ENCODE data around the gene C4BPB. TPM values are rescaled to one million over a fixed set of nuclear protein-coding genes. Genes with fewer than 3 reads are reported as not detected.

The C4BPB gene
- total RNA-seq, 5 donors from 2014 or later (not counting 1 experiment from before 2014, with no cell fraction given) = 0.66 to 4.8 (median 1.0) TPM; not detected in 1

DNA sequence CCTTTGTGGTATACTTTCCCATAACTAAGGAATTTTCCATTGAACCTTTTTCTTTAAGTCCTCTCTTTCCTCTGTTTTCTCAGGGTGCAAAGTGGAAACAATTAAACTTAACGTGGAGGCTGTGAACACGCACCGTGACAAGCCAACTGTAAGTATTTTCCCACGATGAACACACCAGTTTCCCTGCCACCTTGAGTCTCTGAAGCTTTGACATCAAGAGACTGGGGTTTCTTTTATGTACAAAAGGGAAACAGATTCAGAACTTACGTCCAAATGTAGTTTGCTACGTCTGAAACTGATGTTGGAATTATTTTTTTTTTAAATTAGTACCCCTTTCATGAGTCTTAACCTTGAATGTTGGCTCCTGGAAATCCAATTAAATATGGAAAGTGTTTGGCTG, 17.2 kb upstream of the C4BPB start:
- no peaks in the 10 kb centered on the region for H3K9me3 ChIP-seq
- Mint-ChIP-seq H3K4me1 (peaks cover 30 to 38% (median 37%) of the 10 kb centered on the region in 3 donors), H3K27me3 (no peaks in the 10 kb centered on the region), H3K27ac (peak overlapping the region in 1 of 2 donors; percentile 83), H3K36me3 (peaks cover 9% of the 10 kb centered on the region), H3K9me3 (no peaks in the 10 kb centered on the region), H3K4me3 (peak overlapping the region in 1 of 3 donors; percentile 55)
- peak in 11 of 35 experiments; percentile 6 to 64 (median 26) for DNase-seq
- WGBS (ENCODE audit: insufficient coverage) = 20% methylated on average over 1 of the region's 6 CpGs
- H3K36me3 ChIP-seq (ENCODE audit: control insufficient read depth in 2 of 2, extremely low read depth in 1 of 2, insufficient read depth in 1 of 2, low read length in 1 of 2) = no peaks in the 10 kb centered on the region
- ChIA-PET CTCF (interaction anchor here (0.8 to 1.1 kb wide), 3 partner anchors 21 to 333 kb away, joined by 3 to 4 read pairs (median 3); no protein-coding TSS in a partner anchor), POLR2A (interaction anchor here in 1 of 2 donors (1.0 kb wide), 1 partner anchor 18 kb away, joined by 4 read pairs; the partner anchor contains the start of gene PFKFB2)
- ATAC-seq (replicated peaks in 1 of 4) = peak in 2 of 4 experiments; percentile 28 to 93
- H3K4me3 ChIP-seq (ENCODE audit: control insufficient read depth in 1 of 2, extremely low read depth in 1 of 2, low read length in 1 of 2) = no peak overlapping the region
- H3K4me1 ChIP-seq (ENCODE audit: control insufficient read depth in 1 of 2, extremely low read depth in 1 of 2, insufficient read depth in 2 of 2, low read length in 2 of 2) = peaks cover 24 to 28% of the 10 kb centered on the region in 2 experiments
- H3K27ac ChIP-seq (ENCODE audit: low read length) = no peak overlapping the region
- H3K27me3 ChIP-seq (replicated peaks in 1 of 2; ENCODE audit: control insufficient read depth in 2 of 2, extremely low read depth in 1 of 2, insufficient read depth in 2 of 2, low read length in 1 of 2) = no peaks in the 10 kb centered on the region

DNA sequence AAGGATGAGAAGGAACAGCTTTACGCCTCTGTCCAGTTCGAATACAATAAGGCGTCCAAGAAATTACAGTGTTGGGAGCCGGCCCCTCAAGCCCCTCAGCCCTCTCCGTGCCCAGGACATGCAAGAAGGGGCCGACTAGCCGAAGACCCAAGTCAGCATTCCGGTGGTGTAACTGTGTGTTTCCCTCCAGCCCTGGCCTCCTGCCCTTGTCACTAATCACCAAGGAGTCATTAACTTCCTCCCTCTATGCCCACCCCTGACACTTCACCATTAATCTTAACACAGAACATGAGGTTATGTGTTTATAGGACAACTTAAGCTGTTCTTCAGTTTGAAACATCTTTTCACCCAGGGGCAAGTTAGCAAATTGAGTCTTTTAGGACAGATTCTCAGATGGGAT, 16.4 kb upstream of the C4BPB start:
- Mint-ChIP-seq H3K4me3 (peak overlapping the region in 1 of 3 donors; percentile 55), H3K27me3 (no peaks in the 10 kb centered on the region), H3K4me1 (peaks cover 30 to 38% (median 37%) of the 10 kb centered on the region in 3 donors), H3K36me3 (peaks cover 9% of the 10 kb centered on the region), H3K27ac (no peak overlapping the region), H3K9me3 (no peaks in the 10 kb centered on the region)
- Histone ChIP-seq H3K4me3 (ENCODE audit: control insufficient read depth in 1 of 2, extremely low read depth in 1 of 2, low read length in 1 of 2) (no peak overlapping the region), H3K36me3 (ENCODE audit: control insufficient read depth in 2 of 2, extremely low read depth in 1 of 2, insufficient read depth in 1 of 2, low read length in 1 of 2) (no peaks in the 10 kb centered on the region), H3K27me3 (replicated peaks in 1 of 2; ENCODE audit: control insufficient read depth in 2 of 2, extremely low read depth in 1 of 2, insufficient read depth in 2 of 2, low read length in 1 of 2) (no peaks in the 10 kb centered on the region), H3K4me1 (ENCODE audit: control insufficient read depth in 1 of 2, extremely low read depth in 1 of 2, insufficient read depth in 2 of 2, low read length in 2 of 2) (peaks cover 24 to 28% of the 10 kb centered on the region in 2 experiments), H3K27ac (ENCODE audit: low read length) (no peak overlapping the region), H3K9me3 (no peaks in the 10 kb centered on the region)
- no peak for DNase-seq
- ATAC-seq (replicated peaks in 1 of 4) = no peak
- CTCF ChIA-PET = interaction anchor here in 1 of 2 donors (1.0 to 1.1 kb wide), 2 partner anchors 22 to 333 kb away, joined by 3 read pairs; no protein-coding TSS in a partner anchor
- 89% methylated on average over 6 of the region's 8 CpGs for WGBS (ENCODE audit: insufficient coverage)
- POLR2A ChIA-PET = no interaction called here

GRCh38 chr1:207073906-207074820, 14.5 kb upstream of the C4BPB start:
- DNase-seq = no peak
- no CpG with 5 or more reads among the region's 4 CpGs for WGBS (ENCODE audit: insufficient coverage)
- H3K36me3 ChIP-seq (ENCODE audit: control insufficient read depth in 2 of 2, extremely low read depth in 1 of 2, insufficient read depth in 1 of 2, low read length in 1 of 2) = no peaks in the 10 kb centered on the region
- peaks cover 21 to 28% of the 10 kb centered on the region in 2 experiments for H3K4me1 ChIP-seq (ENCODE audit: control insufficient read depth in 1 of 2, extremely low read depth in 1 of 2, insufficient read depth in 2 of 2, low read length in 2 of 2)
- H3K27me3 Mint-ChIP-seq = no peaks in the 10 kb centered on the region
- CTCF ChIA-PET = interaction anchor here in 1 of 2 donors (1.5 kb wide), 1 partner anchor 21 kb away, joined by 8 read pairs; the partner anchor contains the start of gene PFKFB2
- H3K4me3 ChIP-seq (ENCODE audit: control insufficient read depth in 1 of 2, extremely low read depth in 1 of 2, low read length in 1 of 2) = no peak overlapping the region
- no peaks in the 10 kb centered on the region for H3K9me3 ChIP-seq
- POLR2A ChIA-PET = no interaction called here
- no peaks in the 10 kb centered on the region for H3K9me3 Mint-ChIP-seq
- H3K27ac Mint-ChIP-seq = no peak overlapping the region
- H3K27ac ChIP-seq (ENCODE audit: low read length) = no peak overlapping the region
- ATAC-seq (replicated peaks in 1 of 4) = no peak
- no peaks in the 10 kb centered on the region for H3K27me3 ChIP-seq (replicated peaks in 1 of 2; ENCODE audit: control insufficient read depth in 2 of 2, extremely low read depth in 1 of 2, insufficient read depth in 2 of 2, low read length in 1 of 2)
- H3K36me3 Mint-ChIP-seq = peaks cover 6% of the 10 kb centered on the region
- H3K4me1 Mint-ChIP-seq = peaks cover 26 to 37% (median 34%) of the 10 kb centered on the region in 3 donors
- H3K4me3 Mint-ChIP-seq = no peak overlapping the region

DNA sequence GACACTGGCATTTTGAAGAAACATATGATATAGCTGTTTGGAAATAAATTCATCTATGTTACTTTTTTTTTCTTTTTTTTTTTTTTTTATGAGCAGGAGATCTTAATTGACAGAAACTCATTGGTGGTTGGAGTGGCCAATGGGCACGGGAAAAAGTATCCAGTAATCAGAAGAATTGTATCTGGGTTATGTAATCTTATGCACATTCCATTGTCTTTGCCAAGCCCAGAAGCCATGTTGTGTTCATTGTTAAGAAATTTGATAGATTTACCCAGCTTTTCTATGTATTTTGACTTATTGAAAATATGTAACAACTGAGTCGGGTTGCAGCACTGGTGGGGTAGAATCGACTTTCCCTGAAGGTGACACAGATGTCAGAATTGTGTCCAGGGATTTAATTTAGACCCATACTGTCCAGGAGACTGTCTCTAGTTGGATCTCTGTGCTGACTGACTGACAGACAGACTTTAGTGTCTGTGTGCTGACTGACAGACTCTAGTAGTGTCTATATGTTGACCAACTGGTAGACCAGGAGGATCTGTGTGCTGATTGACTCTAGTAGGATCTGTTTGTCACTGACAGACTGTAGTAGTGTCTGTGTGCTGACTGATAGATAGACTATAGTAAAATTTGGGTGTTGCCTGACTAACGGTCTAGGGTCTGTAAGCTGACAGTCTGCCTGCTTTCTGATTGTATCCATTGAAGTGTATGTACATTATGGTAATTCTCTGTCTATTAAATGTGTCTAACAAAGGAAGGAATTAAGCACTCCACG, 12.3 kb upstream of the C4BPB start:
- no peak for DNase-seq
- no peak overlapping the region for H3K4me3 Mint-ChIP-seq
- WGBS (ENCODE audit: insufficient coverage) = 95% methylated on average over 3 of the region's 5 CpGs
- Histone ChIP-seq H3K4me3 (ENCODE audit: control insufficient read depth in 1 of 2, extremely low read depth in 1 of 2, low read length in 1 of 2) (no peak overlapping the region), H3K9me3 (no peaks in the 10 kb centered on the region), H3K4me1 (ENCODE audit: control insufficient read depth in 1 of 2, extremely low read depth in 1 of 2, insufficient read depth in 2 of 2, low read length in 2 of 2) (peaks cover 6 to 7% of the 10 kb centered on the region in 2 experiments), H3K27me3 (replicated peaks in 1 of 2; ENCODE audit: control insufficient read depth in 2 of 2, extremely low read depth in 1 of 2, insufficient read depth in 2 of 2, low read length in 1 of 2) (no peaks in the 10 kb centered on the region), H3K36me3 (ENCODE audit: control insufficient read depth in 2 of 2, extremely low read depth in 1 of 2, insufficient read depth in 1 of 2, low read length in 1 of 2) (no peaks in the 10 kb centered on the region), H3K27ac (ENCODE audit: low read length) (no peak overlapping the region)
- H3K4me1 Mint-ChIP-seq = peaks cover 8 to 16% (median 13%) of the 10 kb centered on the region in 3 donors
- H3K36me3 Mint-ChIP-seq = peaks cover 4% of the 10 kb centered on the region
- CTCF ChIA-PET = interaction anchor here (0.6 to 1.5 kb wide), 8 partner anchors 7 to 425 kb away, joined by 3 to 7 read pairs (median 4); partner anchors contain the start of gene PFKFB2 (in 1 of the 2)
- no peak overlapping the region for H3K27ac Mint-ChIP-seq
- ATAC-seq (replicated peaks in 1 of 4) = no peak
- no peaks in the 10 kb centered on the region for H3K9me3 Mint-ChIP-seq
- POLR2A ChIA-PET = no interaction called here
- peaks cover 0 to 4% of the 10 kb centered on the region in 2 donors for H3K27me3 Mint-ChIP-seq

DNA sequence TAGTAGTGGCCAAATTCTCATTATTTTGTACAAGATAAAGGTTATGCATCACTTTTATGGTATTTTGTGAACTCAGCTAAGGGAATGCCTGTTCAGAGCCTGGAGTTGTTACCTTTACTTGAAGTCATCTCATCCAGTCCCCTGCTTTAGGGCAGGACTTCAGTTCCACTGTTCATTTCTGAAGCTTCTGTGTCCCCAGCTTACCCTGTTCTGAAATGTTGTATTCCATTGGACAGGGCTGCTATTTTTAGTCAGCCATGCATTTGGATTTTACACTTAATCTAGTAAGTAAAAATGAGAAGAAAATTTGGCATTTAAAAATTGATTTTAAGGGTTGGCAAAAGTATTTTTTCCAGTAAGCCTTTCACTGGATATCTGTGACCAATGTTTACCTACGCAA, 11.6 kb upstream of the C4BPB start:
- Histone ChIP-seq H3K4me3 (ENCODE audit: control insufficient read depth in 1 of 2, extremely low read depth in 1 of 2, low read length in 1 of 2) (no peak overlapping the region), H3K9me3 (no peaks in the 10 kb centered on the region), H3K36me3 (ENCODE audit: control insufficient read depth in 2 of 2, extremely low read depth in 1 of 2, insufficient read depth in 1 of 2, low read length in 1 of 2) (no peaks in the 10 kb centered on the region), H3K27ac (ENCODE audit: low read length) (no peak overlapping the region), H3K4me1 (ENCODE audit: control insufficient read depth in 1 of 2, extremely low read depth in 1 of 2, insufficient read depth in 2 of 2, low read length in 2 of 2) (peaks cover under 1 to 3% of the 10 kb centered on the region in 2 experiments), H3K27me3 (replicated peaks in 1 of 2; ENCODE audit: control insufficient read depth in 2 of 2, extremely low read depth in 1 of 2, insufficient read depth in 2 of 2, low read length in 1 of 2) (no peaks in the 10 kb centered on the region)
- peaks cover 4% of the 10 kb centered on the region for H3K36me3 Mint-ChIP-seq
- H3K4me1 Mint-ChIP-seq = peaks cover 1 to 10% (median 7%) of the 10 kb centered on the region in 3 donors
- H3K4me3 Mint-ChIP-seq = no peak overlapping the region
- DNase-seq = no peak
- CTCF ChIA-PET = interaction anchor here in 1 of 2 donors (0.7 kb wide), 1 partner anchor 27 kb away, joined by 4 read pairs; no protein-coding TSS in a partner anchor
- POLR2A ChIA-PET = no interaction called here
- no peak for ATAC-seq (replicated peaks in 1 of 4)
- H3K27ac Mint-ChIP-seq = no peak overlapping the region
- H3K9me3 Mint-ChIP-seq = no peaks in the 10 kb centered on the region
- peaks cover 0 to 6% of the 10 kb centered on the region in 2 donors for H3K27me3 Mint-ChIP-seq
- WGBS (ENCODE audit: insufficient coverage) = 100% methylated on average over 1 of the region's 1 CpG

Measured in T-cell (primary cell).